ENCODE results near the gene CALML3. TPM values are rescaled to one million over a fixed set of nuclear protein-coding genes. Genes with fewer than 3 reads are reported as not detected.

CALML3 gene
- total and polyA plus RNA-seq, 10 of the 15 experiments (the other 5 are each of a cell fraction or from before 2014, with no cell fraction given), result not detected

DNA sequence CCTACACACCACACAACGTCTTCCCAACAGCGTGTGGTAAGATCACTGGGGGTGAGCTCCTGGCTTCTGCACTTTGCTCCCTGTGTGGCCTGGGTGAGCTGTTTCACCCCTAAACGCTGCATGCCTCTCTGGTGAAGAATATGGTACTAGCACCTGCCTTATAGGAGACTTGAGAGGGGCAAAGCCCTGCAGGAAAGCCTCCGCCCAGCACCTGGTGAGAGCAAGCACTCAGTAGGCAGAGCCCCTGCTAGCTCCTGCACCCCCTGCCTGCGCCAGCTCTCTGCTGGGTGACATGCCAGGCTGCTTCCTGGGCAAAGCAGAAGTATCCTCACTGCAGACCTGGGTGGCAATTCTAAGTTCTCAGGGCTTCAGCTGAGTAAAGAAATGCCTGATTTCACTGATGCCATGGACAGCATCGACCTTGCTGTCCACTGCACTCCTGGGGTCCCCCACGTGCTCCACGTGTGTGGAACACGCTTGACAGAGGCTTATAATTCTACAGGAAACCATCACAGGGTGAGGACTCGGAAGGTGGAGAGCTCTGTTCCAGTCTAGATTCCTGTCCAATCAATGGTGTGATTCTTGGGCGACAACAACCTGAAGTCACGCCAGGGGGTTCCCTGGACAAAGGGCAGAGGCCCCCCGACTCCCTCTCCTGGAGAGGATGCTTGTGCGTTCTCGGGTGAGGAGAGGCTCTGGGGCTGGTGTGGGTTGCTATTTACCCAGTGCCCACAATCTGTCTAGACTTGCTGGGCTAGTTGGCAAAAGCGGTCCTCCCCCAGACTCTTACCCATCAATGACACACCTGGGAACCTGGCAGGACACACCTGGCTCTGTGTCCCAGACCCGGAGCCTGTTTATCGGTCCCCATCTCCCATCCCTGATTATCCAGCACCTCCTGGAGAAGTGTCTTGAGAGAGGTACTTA, 20.4 kb upstream of the CALML3 start:
- H3K79me2 ChIP-seq (ENCODE audit: control insufficient read depth, insufficient read depth, low read length), result no peaks in the 10 kb centered on the region

DNA sequence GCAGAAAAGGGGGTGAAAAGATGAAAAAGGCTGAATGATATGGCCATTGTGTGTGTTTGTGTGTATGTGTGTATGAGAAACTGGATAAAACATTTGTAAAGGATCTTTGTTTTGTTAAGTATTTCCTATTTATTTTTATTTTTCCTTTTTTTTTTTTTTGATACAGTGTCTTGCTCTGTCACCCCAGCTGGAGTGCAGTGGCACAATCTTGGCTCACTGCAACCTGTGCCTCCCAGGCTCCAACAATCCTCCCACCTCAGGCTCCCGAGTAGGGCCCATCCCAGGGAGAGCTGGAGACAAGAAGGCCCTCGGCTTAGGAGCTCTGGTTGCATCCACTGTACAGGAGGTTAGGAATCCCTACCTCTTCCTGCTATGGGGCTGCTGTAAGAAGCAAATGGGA, 18.5 kb upstream of the CALML3 start:
- RAD21 ChIA-PET (ENCODE audit: unreplicated experiment), result no interaction called here

More for the DNA sequence above, 20.4 kb upstream of the CALML3 start:
- Histone ChIP-seq H3K27ac (ENCODE audit: control insufficient read depth, insufficient read depth) (no peak overlapping the region), H3K4me1 (ENCODE audit: control insufficient read depth, insufficient read depth, low read length) (no peaks in the 10 kb centered on the region), H3K4me2 (ENCODE audit: control insufficient read depth, insufficient read depth) (no peak overlapping the region), H3K27me3 (replicated peaks in 1 of 2; ENCODE audit: control insufficient read depth in 2 of 2, insufficient read depth in 2 of 2, low read length in 1 of 2) (peaks cover 0 to 7% of the 10 kb centered on the region in 2 experiments; a peak in 3 of 4 replicates), H3K9ac (ENCODE audit: control insufficient read depth, insufficient read depth, low read length) (no peak overlapping the region), H3K4me3 (no peak overlapping the region), H3K9me3 (replicated peaks; ENCODE audit: control insufficient read depth, insufficient read depth, low read length) (no peaks in the 10 kb centered on the region), H2AFZ (ENCODE audit: control insufficient read depth, low read depth, low read length) (no peak overlapping the region), H4K20me1 (ENCODE audit: control insufficient read depth, insufficient read depth) (no peaks in the 10 kb centered on the region), H3K36me3 (ENCODE audit: control insufficient read depth in 2 of 2, insufficient read depth in 2 of 2, low read length in 1 of 2) (no peaks in the 10 kb centered on the region)
- FAIRE-seq (no peak), ATAC-seq (no peak), DNase-seq (ENCODE audit: low read depth, low spot score) (no peak)
- CTCF ChIA-PET, result no interaction called here
- TF ChIP-seq FOS (IDR thresholded peaks at IDR 0.05; ENCODE audit: borderline replicate concordance, extremely low read depth, insufficient read length) (no peak), MYB (IDR thresholded peaks at IDR 0.05; ENCODE audit: borderline replicate concordance, low read depth, low read length) (no peak), TAF1 (IDR thresholded peaks at IDR 0.05; ENCODE audit: borderline replicate concordance, low read depth, low read length) (no peak), BHLHE40 (IDR thresholded peaks at IDR 0.05; ENCODE audit: borderline replicate concordance in 1 of 2, low read depth in 2 of 2, low read length in 1 of 2) (no peak), EGR1 (IDR thresholded peaks at IDR 0.05; ENCODE audit: borderline replicate concordance in 1 of 2, low read depth in 2 of 2, low read length in 2 of 2) (no peak), IRF4 (IDR thresholded peaks at IDR 0.05; ENCODE audit: low read depth, low read length) (no peak), DPF2 (IDR thresholded peaks at IDR 0.05) (no peak), RUNX3 (IDR thresholded peaks at IDR 0.05; ENCODE audit: low read length) (no peak)
- intact Hi-C loops (cut with micrococcal nuclease; ENCODE audit: unreplicated experiment) (no loop called here), in situ Hi-C loops (cut with MboI) (no loop called here)
- RAD21 ChIA-PET (ENCODE audit: unreplicated experiment), result interaction anchor here (1.0 kb wide), 1 partner anchor 125 kb away, joined by 3 read pairs; no protein-coding TSS in a partner anchor
- 21% methylated on average over 18 of the region's 18 CpGs for WGBS (ENCODE audit: insufficient coverage, insufficient replicate concordance, low lambda C conversion rate, missing lambda C conversion rate)
- BruUV-seq (replicated peaks), result no TSS peak
- POLR2A ChIA-PET, result no interaction called here
- SMC1A ChIA-PET (ENCODE audit: uncharacterized antibody, unreplicated experiment), result interaction anchor here (1.4 kb wide), 1 partner anchor 15 kb away, joined by 3 read pairs; no protein-coding TSS in a partner anchor

More for the DNA sequence above, 18.5 kb upstream of the CALML3 start:
- TF ChIP-seq NFXL1 (IDR thresholded peaks at IDR 0.05; ENCODE audit: borderline replicate concordance), result no peak
- TF ChIP-seq KDM1A (IDR thresholded peaks at IDR 0.05; ENCODE audit: borderline replicate concordance), result no peak
- TF ChIP-seq, protein P1, sequence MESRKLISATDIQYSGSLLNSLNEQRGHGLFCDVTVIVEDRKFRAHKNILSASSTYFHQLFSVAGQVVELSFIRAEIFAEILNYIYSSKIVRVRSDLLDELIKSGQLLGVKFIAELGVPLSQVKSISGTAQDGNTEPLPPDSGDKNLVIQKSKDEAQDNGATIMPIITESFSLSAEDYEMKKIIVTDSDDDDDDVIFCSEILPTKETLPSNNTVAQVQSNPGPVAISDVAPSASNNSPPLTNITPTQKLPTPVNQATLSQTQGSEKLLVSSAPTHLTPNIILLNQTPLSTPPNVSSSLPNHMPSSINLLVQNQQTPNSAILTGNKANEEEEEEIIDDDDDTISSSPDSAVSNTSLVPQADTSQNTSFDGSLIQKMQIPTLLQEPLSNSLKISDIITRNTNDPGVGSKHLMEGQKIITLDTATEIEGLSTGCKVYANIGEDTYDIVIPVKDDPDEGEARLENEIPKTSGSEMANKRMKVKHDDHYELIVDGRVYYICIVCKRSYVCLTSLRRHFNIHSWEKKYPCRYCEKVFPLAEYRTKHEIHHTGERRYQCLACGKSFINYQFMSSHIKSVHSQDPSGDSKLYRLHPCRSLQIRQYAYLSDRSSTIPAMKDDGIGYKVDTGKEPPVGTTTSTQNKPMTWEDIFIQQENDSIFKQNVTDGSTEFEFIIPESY (IDR thresholded peaks at IDR 0.05), result no peak
- TF ChIP-seq, protein P2, sequence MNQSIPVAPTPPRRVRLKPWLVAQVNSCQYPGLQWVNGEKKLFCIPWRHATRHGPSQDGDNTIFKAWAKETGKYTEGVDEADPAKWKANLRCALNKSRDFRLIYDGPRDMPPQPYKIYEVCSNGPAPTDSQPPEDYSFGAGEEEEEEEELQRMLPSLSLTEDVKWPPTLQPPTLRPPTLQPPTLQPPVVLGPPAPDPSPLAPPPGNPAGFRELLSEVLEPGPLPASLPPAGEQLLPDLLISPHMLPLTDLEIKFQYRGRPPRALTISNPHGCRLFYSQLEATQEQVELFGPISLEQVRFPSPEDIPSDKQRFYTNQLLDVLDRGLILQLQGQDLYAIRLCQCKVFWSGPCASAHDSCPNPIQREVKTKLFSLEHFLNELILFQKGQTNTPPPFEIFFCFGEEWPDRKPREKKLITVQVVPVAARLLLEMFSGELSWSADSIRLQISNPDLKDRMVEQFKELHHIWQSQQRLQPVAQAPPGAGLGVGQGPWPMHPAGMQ (IDR thresholded peaks at IDR 0.05; ENCODE audit: borderline replicate concordance), result no peak
- FAIRE-seq (no peak), ATAC-seq (no peak), DNase-seq (ENCODE audit: low read depth, low spot score) (no peak)
- H3K4me2 ChIP-seq (ENCODE audit: control insufficient read depth, insufficient read depth), result no peak overlapping the region
- H3K4me3 ChIP-seq, result no peak overlapping the region
- in situ Hi-C loops (cut with MboI) (no loop called here), intact Hi-C loops (cut with micrococcal nuclease; ENCODE audit: unreplicated experiment) (no loop called here)
- no peaks in the 10 kb centered on the region for H3K36me3 ChIP-seq (ENCODE audit: control insufficient read depth in 2 of 2, insufficient read depth in 2 of 2, low read length in 1 of 2)
- H4K20me1 ChIP-seq (ENCODE audit: control insufficient read depth, insufficient read depth), result no peaks in the 10 kb centered on the region
- ChIA-PET CTCF (interaction anchor here (0.7 kb wide), 1 partner anchor 123 kb away, joined by 3 read pairs; no protein-coding TSS in a partner anchor), POLR2A (interaction anchor here (0.7 kb wide), 1 partner anchor 911 kb away, joined by 3 read pairs; no protein-coding TSS in a partner anchor), SMC1A (ENCODE audit: uncharacterized antibody, unreplicated experiment) (interaction anchor here (1.3 to 1.4 kb wide), 2 partner anchors 13 to 117 kb away, joined by 3 read pairs; no protein-coding TSS in a partner anchor)
- H3K9ac ChIP-seq (ENCODE audit: control insufficient read depth, insufficient read depth, low read length), result no peak overlapping the region
- no peaks in the 10 kb centered on the region for H3K9me3 ChIP-seq (replicated peaks; ENCODE audit: control insufficient read depth, insufficient read depth, low read length)
- no peak overlapping the region for H3K27ac ChIP-seq (ENCODE audit: control insufficient read depth, insufficient read depth)
- H3K4me1 ChIP-seq (ENCODE audit: control insufficient read depth, insufficient read depth, low read length), result no peaks in the 10 kb centered on the region
- BruUV-seq (replicated peaks), result no TSS peak
- peaks cover 0 to 7% of the 10 kb centered on the region in 2 experiments; a peak in 3 of 4 replicates for H3K27me3 ChIP-seq (replicated peaks in 1 of 2; ENCODE audit: control insufficient read depth in 2 of 2, insufficient read depth in 2 of 2, low read length in 1 of 2)
- WGBS (ENCODE audit: insufficient coverage, insufficient replicate concordance, low lambda C conversion rate, missing lambda C conversion rate), result 0% methylated on average over 2 of the region's 2 CpGs
- no peaks in the 10 kb centered on the region for H3K79me2 ChIP-seq (ENCODE audit: control insufficient read depth, insufficient read depth, low read length)
- no peak overlapping the region for H2AFZ ChIP-seq (ENCODE audit: control insufficient read depth, low read depth, low read length)

Data from GM12878 (cell line).